Measurements from ENCODE around the gene HNMT. TPM values are rescaled to one million over a fixed set of nuclear protein-coding genes. Genes with fewer than 3 reads are reported as not detected.

Gene HNMT
- total RNA-seq, 2 experiments from 2014 or later: 0.78 TPM; not detected in 1

DNA sequence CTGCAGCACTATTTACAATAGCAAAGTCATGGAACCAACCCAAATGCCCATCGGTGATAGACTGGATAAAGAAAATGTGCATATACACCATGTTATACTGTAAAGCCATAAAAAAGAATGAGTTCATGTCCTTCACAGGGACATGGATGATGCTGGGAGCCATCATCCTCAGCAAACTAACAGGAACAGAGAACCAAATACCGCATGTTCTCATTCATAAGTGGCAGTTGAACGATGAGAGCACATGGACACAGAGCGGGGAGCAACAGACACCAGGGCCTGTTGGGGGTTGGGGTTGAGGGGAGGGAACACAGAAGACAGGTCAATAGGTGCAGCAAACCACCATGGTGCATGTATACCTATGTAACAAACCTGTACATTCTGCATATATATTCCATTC is 33.5 kb downstream of the HNMT start:
- Mint-ChIP-seq H3K27me3 (no peaks in the 10 kb centered on the region), H3K27ac (no peak overlapping the region), H3K9me3 (peaks cover 4% of the 10 kb centered on the region), H3K36me3 (ENCODE audit: low read depth) (no peaks in the 10 kb centered on the region), H3K4me3 (no peak overlapping the region), H3K4me1 (ENCODE audit: low read depth) (no peaks in the 10 kb centered on the region)
- H3K27ac ChIP-seq (ENCODE audit: low read depth in 1 of 2, low read length in 2 of 2): no peak overlapping the region
- no peaks in the 10 kb centered on the region for H3K27me3 ChIP-seq (ENCODE audit: control insufficient read depth in 1 of 2, insufficient read depth in 2 of 2, low read length in 2 of 2)
- intact Hi-C loops (cut with DNase I, micrococcal nuclease): no loop called here
- no peak overlapping the region for H3K4me3 ChIP-seq (ENCODE audit: low read length)
- H3K9me3 ChIP-seq (ENCODE audit: control insufficient read depth in 1 of 2, insufficient read depth in 1 of 2, low read length in 2 of 2): no peaks in the 10 kb centered on the region
- POLR2A ChIA-PET: interaction anchor here (0.7 kb wide), 1 partner anchor 377 kb away, joined by 3 read pairs; no protein-coding TSS in a partner anchor
- TF ChIP-seq, protein P1, sequence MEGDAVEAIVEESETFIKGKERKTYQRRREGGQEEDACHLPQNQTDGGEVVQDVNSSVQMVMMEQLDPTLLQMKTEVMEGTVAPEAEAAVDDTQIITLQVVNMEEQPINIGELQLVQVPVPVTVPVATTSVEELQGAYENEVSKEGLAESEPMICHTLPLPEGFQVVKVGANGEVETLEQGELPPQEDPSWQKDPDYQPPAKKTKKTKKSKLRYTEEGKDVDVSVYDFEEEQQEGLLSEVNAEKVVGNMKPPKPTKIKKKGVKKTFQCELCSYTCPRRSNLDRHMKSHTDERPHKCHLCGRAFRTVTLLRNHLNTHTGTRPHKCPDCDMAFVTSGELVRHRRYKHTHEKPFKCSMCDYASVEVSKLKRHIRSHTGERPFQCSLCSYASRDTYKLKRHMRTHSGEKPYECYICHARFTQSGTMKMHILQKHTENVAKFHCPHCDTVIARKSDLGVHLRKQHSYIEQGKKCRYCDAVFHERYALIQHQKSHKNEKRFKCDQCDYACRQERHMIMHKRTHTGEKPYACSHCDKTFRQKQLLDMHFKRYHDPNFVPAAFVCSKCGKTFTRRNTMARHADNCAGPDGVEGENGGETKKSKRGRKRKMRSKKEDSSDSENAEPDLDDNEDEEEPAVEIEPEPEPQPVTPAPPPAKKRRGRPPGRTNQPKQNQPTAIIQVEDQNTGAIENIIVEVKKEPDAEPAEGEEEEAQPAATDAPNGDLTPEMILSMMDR (IDR thresholded peaks at IDR 0.05): no peak
- DNase-seq (no peak), ATAC-seq (ENCODE audit: poor library complexity) (no peak)
- H3K36me3 ChIP-seq (ENCODE audit: insufficient read depth, low read length): no peaks in the 10 kb centered on the region
- CTCF ChIA-PET: no interaction called here
- H3K4me1 ChIP-seq (ENCODE audit: insufficient read depth, low read length): no peaks in the 10 kb centered on the region

DNA sequence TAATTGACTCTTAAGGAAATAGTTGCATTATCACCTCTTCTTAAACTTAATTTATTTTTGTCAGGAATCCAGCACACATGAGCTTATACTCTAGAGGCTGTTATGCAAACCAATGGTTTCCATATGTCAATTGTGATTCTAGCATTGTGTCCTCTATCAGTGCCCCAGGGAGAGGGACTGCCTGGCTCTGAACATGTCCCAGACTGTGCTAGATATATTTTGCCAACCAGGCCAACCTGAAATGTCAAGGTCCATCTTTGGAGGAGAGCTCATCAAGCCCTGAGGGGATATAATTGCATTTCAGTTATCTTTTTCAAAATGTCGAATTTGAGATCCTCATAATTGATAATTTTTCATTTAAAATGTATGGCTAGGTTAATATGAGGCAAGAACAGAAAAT is 34.2 kb downstream of the HNMT start:
- intact Hi-C loops (cut with DNase I, micrococcal nuclease): no loop called here
- H3K4me3 ChIP-seq (ENCODE audit: low read length): no peak overlapping the region
- no peaks in the 10 kb centered on the region for H3K36me3 ChIP-seq (ENCODE audit: insufficient read depth, low read length)
- H3K27me3 ChIP-seq (ENCODE audit: control insufficient read depth in 1 of 2, insufficient read depth in 2 of 2, low read length in 2 of 2): no peaks in the 10 kb centered on the region
- Mint-ChIP-seq H3K4me1 (ENCODE audit: low read depth) (no peaks in the 10 kb centered on the region), H3K27me3 (no peaks in the 10 kb centered on the region), H3K36me3 (ENCODE audit: low read depth) (no peaks in the 10 kb centered on the region), H3K9me3 (no peaks in the 10 kb centered on the region), H3K27ac (no peak overlapping the region), H3K4me3 (no peak overlapping the region)
- H3K27ac ChIP-seq (ENCODE audit: low read depth in 1 of 2, low read length in 2 of 2): no peak overlapping the region
- ATAC-seq (ENCODE audit: poor library complexity): no peak
- H3K9me3 ChIP-seq (ENCODE audit: control insufficient read depth in 1 of 2, insufficient read depth in 1 of 2, low read length in 2 of 2): no peaks in the 10 kb centered on the region
- POLR2A ChIA-PET: no interaction called here
- DNase-seq: no peak
- TF ChIP-seq, protein P1 (IDR thresholded peaks at IDR 0.05): no peak
- H3K4me1 ChIP-seq (ENCODE audit: insufficient read depth, low read length): no peaks in the 10 kb centered on the region
- CTCF ChIA-PET: no interaction called here

DNA sequence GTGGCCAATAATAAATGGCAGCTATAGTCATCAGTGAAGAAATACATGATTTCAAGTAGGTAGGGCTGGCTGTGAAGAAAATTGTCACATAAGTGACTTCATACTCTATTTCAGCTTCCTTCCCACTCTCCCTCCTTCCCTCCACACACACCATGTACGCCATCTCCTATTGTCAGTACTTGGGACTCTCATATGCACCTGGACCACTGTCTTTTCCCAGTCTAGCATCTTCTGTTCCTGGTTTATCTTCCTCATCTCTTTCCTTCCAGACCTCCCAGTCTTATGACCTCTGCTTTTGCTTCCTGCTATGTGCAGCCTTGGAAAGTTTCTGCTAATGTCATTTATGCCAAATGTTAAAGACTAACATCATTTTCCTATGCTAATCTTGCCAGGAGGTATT is 35.0 kb downstream of the HNMT start:
- H3K4me3 Mint-ChIP-seq: no peak overlapping the region
- TF ChIP-seq, protein P1 (IDR thresholded peaks at IDR 0.05): no peak
- no peaks in the 10 kb centered on the region for H3K4me1 ChIP-seq (ENCODE audit: insufficient read depth, low read length)
- ATAC-seq (ENCODE audit: poor library complexity): no peak
- no peak overlapping the region for H3K27ac ChIP-seq (ENCODE audit: low read depth in 1 of 2, low read length in 2 of 2)
- H3K4me3 ChIP-seq (ENCODE audit: low read length): no peak overlapping the region
- no peaks in the 10 kb centered on the region for H3K9me3 ChIP-seq (ENCODE audit: control insufficient read depth in 1 of 2, insufficient read depth in 1 of 2, low read length in 2 of 2)
- intact Hi-C loops (cut with DNase I, micrococcal nuclease): no loop called here
- H3K27me3 ChIP-seq (ENCODE audit: control insufficient read depth in 1 of 2, insufficient read depth in 2 of 2, low read length in 2 of 2): no peaks in the 10 kb centered on the region
- ChIA-PET CTCF (no interaction called here), POLR2A (no interaction called here)
- no peak overlapping the region for H3K27ac Mint-ChIP-seq
- H3K36me3 Mint-ChIP-seq (ENCODE audit: low read depth): no peaks in the 10 kb centered on the region
- H3K36me3 ChIP-seq (ENCODE audit: insufficient read depth, low read length): no peaks in the 10 kb centered on the region
- H3K4me1 Mint-ChIP-seq (ENCODE audit: low read depth): no peaks in the 10 kb centered on the region
- no peaks in the 10 kb centered on the region for H3K27me3 Mint-ChIP-seq
- H3K9me3 Mint-ChIP-seq: no peaks in the 10 kb centered on the region
- no peak for DNase-seq
